GM19463 (cell line): ENCODE measurements around the gene CYBA.
"Not testable (repeated sequence)": the region's sequence is repeated elsewhere in the genome, so short reads cannot be mapped to it uniquely, and the experiment has no call there.

Experiments
- ATAC-seq: cut with Tn5 transposase; IDR thresholded peaks from one replicate; pipeline ENCODE4 v1.9.1; 2021; ENCODE audit warnings: mild to moderate bottlenecking, moderate library complexity; ENCODE audit not compliant: unreplicated experiment

CYBA gene

DNA sequence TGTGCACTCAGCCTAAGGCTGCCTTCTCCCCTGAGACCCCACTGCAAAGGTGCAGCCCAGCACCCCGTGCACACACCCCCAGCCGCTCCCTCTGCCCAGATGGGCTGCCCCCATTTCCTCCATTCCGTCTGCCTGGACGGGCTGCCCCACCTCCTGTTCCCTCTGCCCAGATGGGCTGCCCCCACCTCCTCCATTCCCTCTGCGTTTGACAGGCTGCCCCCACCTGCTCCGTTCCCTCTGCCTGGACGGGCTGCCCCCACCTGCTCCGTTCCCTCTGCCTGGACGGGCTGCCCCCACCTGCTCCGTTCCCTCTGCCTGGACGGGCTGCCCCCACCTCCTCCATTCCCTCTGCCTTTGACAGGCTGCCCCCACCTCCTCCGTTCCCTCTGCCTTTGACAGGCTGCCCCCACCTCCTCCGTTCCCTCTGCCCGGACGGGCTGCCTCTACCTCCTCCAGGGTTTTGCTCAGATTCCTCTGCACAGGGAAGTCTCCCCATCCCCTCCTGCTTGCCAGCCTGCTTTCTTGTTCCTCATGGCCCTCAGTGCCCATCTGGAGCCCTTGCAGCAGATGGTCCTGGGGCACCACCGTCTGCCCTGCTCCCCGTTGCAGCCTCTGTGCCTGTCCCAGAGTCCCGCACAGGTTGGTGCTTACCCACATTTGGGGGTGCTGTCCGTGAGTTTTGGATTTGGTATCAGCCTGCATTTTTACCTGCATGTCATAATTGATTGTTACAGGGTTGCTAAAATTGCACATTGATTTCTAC lies 35.9 kb downstream of the CYBA start:
- no peak for ATAC-seq

DNA sequence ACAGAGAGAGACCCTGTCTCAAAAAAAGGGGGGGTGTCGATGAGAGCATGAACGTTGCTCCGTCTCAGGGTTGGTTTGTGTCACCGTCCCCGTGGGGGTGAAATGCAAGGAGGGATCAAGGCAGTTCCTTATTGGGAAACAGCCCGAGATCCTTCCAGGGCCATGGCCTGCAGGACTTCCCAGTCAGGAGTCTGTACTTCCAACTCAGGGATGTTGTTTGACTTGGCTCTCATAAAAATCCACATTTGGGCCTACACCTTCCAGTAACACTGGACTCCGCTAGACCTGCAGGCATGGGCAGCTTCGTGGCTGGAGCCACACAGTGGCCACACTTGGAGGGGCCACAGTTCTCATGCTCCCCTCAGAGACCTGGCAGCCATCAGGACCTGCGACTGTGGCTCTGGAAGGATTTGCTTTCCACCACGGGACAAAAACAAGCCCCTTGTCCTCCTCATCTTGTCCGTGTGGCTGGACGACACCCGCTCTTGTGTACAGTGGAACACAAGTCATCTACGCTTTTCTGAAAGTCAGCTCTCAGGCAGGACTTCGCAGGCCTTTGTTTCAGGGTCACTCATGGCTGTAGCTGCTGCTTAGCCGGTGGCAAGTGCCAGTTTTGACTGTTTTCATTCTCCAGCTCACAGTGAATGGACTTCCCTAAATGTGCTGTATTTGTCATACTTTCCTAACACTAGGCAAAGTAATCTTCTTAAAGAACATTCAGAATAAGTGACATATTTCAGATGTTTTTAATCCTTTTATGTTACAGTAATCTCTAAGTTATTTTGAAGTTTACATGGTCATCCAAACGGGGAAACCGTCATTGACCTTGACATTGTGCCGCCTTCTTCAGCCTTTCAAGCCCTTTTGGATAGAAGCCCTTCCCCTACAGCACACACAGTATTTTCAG lies 36.7 kb downstream of the CYBA start:
- no peak for ATAC-seq

DNA sequence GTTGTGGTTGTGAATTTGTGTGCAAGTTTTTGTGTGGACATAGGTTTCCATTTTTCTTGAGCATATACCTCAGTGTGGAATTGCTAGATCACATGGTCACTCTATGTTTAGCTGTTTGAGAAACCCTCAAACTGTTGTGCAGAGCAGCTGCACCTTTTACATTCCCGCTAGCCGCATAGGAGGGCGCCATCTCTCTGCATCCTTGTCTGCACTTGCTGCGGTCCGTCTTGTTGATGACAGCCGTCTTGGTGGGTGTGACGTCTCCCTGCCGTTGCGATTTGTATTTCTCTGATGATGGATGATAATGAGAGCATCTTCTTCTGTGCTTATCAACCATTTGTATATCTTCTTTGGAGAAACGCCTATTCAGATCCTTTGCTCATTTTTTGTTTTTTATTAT lies 37.6 kb downstream of the CYBA start:
- no peak for ATAC-seq

DNA sequence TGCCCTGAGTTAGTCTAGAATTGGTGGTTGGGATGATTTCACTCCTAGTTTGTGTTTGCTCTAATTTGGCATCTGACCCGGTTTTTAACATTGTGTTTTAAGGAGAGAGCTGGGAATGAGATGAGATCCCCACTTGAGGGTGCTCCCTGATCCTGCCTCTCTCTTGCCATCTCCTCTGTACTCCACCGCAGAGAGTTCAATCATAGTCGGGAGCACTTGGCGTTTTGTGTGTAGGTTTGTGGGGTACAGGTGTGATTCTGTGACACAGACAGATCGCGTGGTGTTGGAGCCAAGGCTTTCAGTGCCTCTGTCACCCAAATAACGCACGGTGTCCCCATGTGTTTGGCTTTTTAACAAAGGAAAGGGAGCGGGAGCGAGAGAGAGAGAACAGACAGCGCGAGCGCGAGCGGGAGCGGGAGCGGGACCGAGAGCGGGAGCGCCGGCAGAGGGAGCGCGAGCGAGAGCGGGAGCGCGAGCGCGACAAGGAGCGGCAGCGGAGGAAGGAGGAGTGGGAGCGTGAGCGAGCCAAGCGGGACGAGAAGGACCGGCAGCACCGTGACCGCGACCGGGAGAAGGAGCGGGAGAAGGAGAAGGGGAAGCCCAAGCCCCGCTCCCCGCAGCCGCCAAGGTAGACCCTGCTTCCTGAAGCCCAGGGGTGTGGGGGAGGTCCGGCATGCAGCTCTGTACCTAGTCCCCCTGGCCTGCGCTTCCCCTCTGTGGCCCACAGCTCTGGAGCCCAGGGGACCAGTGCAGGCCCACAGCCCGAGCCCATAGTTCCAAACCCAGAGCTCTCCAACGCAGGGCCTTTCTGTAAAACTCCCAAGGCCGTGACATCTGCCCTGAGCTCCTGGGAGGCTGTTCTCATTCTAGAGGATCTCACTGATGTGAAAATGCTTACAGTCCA lies 39.7 kb downstream of the CYBA start:
- ATAC-seq, result no peak

DNA sequence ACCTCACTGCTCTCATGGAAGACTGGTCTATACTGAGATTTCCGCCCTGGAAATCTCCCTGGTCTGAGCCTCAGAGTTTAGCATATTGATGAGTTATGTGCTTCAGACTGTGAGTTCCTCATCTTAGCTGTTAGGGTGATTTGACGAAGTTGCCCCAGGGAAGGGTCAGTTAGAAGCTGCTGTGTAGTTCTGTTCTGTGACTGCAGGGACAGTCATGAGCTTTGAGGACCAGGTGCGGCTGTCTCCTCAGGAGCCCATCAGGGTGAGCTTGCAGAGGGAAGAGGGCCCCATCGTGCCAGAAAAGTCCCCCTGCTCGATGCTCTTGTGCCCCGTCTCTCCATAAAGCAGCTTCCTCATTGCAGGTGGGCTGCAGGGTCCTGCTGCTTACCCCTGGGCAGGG lies 40.8 kb downstream of the CYBA start:
- no peak for ATAC-seq

DNA sequence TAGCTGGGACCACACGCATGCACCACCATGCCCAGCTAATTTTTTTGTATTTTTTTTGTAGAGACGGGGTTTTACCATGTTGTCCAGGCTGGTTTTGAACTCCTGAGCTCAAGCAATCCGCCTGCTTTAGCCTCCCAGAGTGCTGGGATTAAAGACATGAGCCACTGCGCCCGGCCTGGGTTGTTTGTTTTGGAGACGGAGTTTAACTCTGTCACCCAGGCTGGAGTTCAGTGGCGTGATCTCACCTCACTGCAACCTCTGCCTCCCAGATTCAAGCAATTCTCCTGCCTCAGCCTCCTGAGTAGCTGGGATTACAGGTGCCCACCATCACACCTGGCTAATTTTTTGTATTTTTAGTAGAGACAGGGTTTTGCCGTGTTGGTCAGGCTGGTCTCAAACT lies 41.4 kb downstream of the CYBA start:
- not testable (repeated sequence) for ATAC-seq

DNA sequence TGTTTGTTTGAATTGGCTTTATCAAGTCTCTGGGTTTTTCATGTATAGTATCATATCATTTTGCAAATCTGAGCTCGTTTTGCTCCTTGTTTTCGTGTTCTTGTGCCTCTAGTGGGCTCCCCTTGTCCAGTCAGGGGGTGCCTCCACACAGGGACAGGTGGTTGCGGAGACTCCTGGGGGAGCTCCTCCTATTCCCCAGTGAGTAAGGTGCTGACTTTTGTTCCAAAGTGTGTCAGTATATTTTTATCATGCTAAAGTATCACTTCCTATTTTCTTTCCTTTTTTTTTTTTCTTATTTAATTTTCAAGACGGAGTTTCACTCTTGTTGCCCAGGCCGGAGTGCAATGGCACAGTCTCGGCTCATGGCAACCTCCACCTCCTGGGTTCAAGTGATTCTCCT lies 42.8 kb downstream of the CYBA start:
- no peak for ATAC-seq

DNA sequence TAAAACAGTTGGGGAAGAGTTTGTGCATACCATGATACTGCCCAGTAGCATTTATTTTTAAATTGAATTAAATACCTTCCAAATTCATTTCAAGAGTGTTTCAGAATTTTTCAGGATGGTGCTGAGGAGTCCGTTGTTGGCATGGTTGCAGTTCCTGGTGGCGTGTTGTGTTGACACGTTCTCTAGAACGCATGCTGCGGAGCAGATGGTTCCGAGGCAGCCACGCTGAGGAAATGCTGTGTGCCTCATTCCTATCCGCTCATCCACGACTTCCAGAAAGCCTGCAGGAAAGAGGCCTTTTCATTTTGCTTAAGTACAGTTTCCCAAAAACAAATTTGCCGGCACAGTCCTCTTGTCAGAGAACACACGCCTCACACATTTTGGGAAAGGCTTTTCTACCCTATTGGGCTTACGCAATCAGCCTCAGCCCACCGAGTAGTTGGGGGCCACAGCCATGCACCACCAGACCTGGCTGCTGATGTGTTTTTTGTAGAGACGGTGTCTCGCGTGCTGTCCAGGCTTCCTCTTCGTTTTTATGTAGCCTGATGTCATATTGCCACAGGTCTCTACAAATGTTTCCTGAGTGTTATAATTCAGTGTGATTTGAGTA lies 44.6 kb downstream of the CYBA start:
- no peak for ATAC-seq

DNA sequence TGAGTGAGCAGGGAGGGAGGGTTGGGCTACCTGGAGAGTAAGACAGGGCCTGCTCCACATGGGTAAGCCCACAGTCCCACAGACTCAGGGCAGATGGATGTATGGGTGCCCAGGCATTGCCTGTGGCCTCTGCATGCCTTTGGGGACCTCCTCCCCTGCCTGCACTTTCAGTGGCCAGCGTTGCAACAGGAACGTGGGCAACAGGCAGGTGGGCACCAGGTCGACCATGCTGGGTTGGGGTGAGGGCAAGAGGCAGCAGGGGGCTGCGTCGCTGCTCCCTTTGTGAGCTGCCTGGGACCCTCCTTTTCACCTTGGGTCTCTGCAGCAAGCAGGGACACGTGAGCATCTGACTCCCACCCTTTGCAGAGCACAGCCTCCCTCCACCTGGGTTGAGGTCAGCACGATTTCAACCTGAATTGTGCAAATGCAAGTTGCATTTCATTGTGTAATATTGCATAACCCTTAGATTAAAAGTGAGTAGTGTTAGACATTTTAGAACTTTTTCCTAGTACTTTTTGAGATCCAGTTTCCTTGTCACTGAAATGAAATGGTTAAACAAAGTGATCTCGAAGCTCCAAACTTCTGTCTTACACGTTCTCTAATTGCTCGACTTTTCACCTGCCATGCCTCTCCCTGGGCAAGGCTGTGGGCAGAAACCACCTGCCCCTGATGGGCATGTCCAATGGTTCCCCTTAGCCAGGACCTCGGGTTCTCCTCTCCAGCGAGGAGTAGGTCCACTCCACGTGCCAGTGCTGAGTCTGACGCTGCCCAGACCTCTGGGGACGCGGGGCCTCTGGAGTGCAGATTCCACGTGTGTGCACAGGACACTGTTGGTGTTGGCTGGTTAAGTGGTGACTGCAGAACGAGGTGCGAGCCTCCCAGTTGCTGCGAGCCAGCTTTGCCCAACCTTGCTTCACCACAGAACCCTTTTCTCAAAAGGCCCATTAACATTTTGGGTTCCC lies 45.4 kb downstream of the CYBA start:
- ATAC-seq, result no peak

DNA sequence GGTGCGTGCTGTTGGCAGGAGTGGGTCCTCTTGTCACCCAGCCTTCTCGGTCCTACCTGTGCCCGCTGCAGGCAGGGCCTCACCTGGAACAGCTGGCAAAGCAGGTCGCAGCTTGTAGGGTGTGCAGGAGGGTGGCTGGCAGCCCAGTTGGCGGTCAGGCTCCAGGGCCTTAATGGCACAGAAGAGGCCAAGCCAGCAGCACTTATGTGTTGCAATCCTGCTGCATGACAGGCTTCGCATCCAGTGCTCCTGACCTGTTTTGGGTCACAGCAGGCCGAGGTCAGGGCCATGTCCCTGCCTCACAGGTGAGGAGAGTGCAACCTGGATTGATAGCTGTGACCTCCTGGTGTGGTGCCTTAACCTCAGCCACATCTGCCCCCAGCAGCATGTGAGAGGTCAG lies 48.8 kb downstream of the CYBA start:
- no peak for ATAC-seq

DNA sequence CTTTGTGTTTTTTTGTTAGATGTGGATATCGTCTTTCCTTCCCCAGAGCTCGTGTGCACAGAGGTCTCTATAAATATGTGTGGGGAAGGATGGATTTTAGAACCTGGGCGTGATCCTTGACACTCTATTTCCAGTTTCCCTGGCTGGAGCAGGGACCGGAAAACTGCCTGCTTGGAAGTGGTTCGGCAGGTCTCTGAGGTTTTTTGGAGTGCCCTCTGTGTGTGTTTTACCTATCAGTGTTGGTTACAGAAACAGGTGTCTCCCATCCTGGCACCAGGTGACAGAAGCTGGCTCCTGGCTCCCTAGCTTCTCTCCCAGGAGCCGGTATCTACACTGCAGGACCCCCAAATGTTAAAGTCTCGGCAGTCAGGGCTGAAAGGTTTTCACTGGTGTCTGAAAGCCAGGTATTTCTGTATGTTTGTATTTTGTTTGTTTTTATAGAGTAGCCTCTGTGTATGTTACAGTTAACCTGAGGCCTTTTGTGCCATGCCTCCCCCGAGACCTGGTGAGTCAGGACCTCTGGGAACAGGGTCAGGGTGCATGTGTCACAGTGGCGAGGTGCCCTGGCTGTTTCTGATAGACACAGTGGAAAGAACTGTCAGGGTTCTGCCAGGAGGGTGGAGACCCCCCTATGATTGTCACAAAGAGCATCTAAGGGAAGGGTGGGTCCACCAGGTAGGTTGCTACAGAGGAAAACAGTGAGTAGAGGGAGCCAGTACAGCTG lies 49.4 kb downstream of the CYBA start:
- ATAC-seq, result no peak

DNA sequence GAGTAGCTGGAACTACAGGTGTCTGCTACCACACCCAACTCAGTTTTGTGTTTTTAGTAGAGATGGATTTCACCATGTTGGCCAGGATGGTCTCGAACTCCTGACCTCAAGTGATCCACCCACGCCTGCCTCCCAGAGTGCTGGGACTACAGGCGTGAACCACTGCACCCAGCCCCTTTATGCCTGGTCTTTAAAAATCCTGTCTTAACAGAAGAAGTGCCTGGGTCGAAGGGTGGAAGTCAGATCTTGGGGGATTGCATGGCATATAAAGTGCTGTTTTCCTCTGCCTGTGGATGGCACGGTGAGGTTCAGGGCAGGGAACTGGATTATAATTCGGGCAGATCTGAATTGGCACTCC lies 50.3 kb downstream of the CYBA start:
- ATAC-seq, result no peak

DNA sequence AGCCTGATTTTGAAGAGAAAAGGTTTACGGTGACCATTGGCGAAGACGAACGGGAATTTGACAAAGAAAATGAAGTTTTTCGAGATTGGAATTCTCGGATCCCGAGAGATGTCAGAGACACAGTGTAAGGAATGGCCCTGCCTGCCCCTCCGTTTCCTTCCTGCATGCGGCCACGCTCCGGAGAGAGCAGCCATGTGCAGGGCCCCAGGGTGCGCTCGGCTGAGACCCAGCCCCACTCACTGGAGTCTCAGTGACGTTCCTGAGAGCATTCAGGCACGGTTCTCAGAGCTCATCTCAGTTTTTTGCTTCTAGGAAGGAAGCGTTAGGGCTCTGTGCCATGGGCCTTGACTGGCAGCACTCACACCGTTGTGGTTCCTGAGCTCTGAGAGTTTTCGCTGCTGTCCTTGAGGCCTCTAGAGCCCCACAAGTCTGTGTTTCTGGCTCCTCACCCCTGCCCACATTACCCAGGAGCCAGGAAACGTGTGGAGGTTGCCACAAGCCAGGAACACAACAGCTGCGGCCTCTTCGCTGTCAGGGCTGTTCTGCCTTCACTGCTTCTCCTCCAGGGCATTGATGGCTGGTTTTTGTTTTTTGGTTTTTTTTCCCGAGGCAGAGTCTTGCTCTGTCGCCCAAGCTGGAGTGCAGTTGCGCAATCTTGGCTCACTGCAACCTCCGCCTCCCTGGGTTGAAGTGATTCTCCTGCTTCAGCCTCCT lies 50.9 kb downstream of the CYBA start:
- no peak for ATAC-seq

DNA sequence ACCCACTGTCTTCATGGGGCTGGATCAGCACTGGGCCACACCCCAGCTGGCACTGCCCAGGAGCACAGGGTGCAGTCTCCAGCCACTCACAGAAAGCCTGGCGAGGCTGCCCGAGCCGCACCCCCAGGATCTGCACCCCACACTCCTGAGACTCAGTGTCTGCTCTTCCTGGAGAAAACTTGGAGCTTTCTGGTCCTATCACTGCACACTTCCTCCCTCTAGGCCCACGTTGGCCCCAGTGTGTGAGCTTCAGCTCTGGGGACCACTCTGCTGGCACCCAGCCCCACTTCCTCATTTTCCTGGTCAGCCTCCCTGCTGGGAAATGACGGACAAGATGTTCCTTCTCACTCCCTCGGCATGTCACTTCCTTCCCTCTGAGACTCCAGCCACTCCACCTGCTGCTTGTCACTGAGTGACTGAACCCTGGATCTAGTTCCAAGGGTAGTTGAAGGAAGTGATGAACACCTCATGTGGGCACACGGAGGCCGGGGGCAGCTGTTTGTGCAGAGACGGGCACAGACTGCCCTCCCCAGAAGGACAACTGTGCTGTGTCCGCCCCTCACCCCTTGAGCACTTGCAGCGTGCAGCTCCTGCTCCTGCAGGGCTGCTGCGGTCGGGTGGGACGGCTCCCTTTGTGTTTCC lies 51.6 kb downstream of the CYBA start:
- ATAC-seq, result no peak

DNA sequence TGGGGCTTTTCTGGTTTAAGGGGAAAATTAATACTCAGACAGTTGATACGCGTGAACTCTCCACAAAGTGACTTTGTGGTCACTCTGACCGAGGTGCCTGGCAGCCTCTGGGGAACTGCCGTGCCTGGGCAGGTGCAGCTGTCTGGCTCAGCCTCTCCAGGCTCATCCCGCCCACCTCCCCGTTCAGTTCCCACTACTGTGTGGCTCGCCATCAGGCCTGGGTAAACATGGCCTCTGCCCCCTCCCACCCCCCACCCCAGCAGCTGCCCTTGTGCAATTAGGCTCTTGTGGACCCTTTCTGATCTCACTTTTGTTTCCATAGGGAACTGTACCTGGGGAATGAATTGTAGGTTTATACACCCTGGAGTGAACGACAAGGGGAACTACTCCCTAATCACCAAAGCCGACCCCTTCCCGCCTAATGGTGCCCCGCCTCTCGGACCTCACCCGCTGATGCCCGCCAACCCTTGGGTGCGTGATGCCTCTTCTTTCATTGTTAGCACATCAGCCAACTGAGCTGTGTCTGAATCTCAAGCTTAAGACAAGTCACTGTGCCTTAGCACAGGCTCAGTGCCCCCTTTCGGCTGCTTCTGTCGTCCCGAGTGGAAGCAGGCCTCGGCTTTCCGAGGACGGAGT lies 52.9 kb downstream of the CYBA start:
- ATAC-seq, result no peak

DNA sequence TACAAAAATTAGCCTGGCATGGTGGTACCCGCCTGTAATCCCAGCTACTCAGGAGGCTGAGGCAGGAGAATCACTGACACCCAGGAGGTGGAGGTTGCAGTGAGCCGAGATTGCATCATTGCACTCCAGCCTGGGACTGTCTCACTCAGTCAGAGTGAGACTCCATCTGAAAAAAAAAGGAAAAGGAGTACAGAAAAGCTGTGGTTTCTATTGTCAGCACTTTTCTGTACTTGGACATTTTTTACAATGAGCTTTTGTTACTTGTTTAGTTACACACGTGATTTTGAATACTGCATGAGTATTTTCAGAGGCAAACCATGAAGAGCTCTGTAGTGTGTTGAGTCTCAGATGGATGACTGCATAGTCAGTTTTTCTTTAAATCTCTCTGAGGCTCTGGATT lies 54.4 kb downstream of the CYBA start:
- no peak for ATAC-seq

DNA sequence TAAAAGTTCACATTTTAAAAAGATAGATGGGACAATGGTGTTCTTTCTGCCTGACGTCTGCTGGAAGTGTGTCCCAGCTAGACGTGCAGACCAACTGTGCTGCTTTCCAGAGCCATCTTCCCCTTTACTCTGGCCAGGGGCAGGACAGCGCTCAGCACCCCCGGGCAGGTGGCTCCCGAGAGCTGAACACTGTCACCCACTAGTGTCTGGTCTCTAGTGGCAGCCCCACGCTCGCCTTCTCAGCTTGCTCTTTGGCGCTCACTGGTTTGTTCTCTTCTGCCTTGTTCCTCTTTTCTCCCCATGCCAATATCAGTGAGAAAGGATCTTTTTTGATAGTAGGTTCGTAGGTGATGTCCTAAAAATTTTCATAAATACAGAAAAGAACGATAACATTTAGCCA lies 54.9 kb downstream of the CYBA start:
- ATAC-seq, result no peak

DNA sequence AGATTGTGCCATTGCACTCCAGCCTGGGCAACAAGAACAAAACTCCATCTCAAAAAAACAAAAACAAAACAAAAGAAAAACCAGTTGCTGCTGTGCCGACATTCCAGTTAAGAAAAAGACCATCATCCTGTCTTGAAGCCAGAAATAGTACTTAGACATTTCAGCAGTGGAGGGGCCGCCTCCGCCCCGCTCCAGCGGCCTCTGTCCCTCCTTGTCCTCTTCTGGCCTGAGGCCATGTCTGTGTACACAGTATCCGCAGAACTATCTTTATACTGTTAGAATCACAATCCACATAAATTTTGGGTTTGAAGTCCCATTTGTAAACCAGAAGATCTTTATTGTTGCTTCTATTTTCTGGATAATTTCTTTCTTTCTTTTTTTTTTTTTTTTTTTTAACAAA lies 55.8 kb downstream of the CYBA start:
- no peak for ATAC-seq
